HG02885 (cell line): Measurements from ENCODE around the gene ERI3.

ENCODE experiments used
- ATAC-seq: cut with Tn5 transposase; IDR thresholded peaks from one replicate; pipeline ENCODE4 v1.9.1; 2021; ENCODE audit warnings: mild to moderate bottlenecking; ENCODE audit not compliant: unreplicated experiment, poor library complexity

The ERI3 gene

GRCh38 chr1:44321466-44321865 is 33.6 kb downstream of the ERI3 start:
- no peak for ATAC-seq

- ATAC-seq = no peak
Observed at GRCh38 chr1:44318097-44319088, 36.7 kb downstream of the ERI3 start.

GRCh38 chr1:44316231-44316759 is 38.8 kb downstream of the ERI3 start:
- no peak for ATAC-seq

GRCh38 chr1:44315521-44315920 is 39.5 kb downstream of the ERI3 start:
- no peak for ATAC-seq

GRCh38 chr1:44314452-44314851 is 40.6 kb downstream of the ERI3 start:
- no peak for ATAC-seq

GRCh38 chr1:44313265-44313918 is 41.7 kb downstream of the ERI3 start:
- no peak for ATAC-seq

- ATAC-seq = no peak
Observed at GRCh38 chr1:44312399-44313196, 42.5 kb downstream of the ERI3 start.

- no peak for ATAC-seq
Observed at GRCh38 chr1:44310006-44310405, 45.1 kb downstream of the ERI3 start.

- no peak for ATAC-seq
Observed at GRCh38 chr1:44305962-44306422, 49.1 kb downstream of the ERI3 start.

GRCh38 chr1:44303532-44303931 is 51.5 kb downstream of the ERI3 start:
- ATAC-seq = no peak

- no peak for ATAC-seq
Observed at GRCh38 chr1:44302541-44302940, 52.5 kb downstream of the ERI3 start.

GRCh38 chr1:44301442-44301841 is 53.6 kb downstream of the ERI3 start:
- ATAC-seq = no peak

- ATAC-seq = no peak
Observed at GRCh38 chr1:44300852-44301251, 54.2 kb downstream of the ERI3 start.

- no peak for ATAC-seq
Observed at GRCh38 chr1:44297695-44298400, 57.2 kb downstream of the ERI3 start.

- ATAC-seq = no peak
Observed at GRCh38 chr1:44296806-44297205, 58.3 kb downstream of the ERI3 start.

- ATAC-seq = no peak
Observed at GRCh38 chr1:44296086-44296485, 59.0 kb downstream of the ERI3 start.

- ATAC-seq = no peak
Observed at GRCh38 chr1:44294588-44295007, 60.5 kb downstream of the ERI3 start.

GRCh38 chr1:44293761-44294315 is 61.2 kb downstream of the ERI3 start:
- ATAC-seq = no peak

GRCh38 chr1:44292651-44293050 is 62.4 kb downstream of the ERI3 start:
- no peak for ATAC-seq
